HG02973 (cell line): ENCODE measurements around the gene CUL1.
A peak's percentile ranks its signal among the peaks of the same experiment; 100 is the strongest.

ENCODE experiments used
- ATAC-seq: cut with Tn5 transposase; IDR thresholded peaks from one replicate; pipeline ENCODE4 v1.9.1; 2021; ENCODE audit warnings: moderate library complexity; ENCODE audit not compliant: unreplicated experiment

The CUL1 gene

GRCh38 chr7:148698397-148699023, at the start of gene CUL1:
Gene CUL1, plus strand, starts transcription at chr7:148698903. Its CDS starts 31,220 bp downstream, at chr7:148730123.
- peak; percentile 61 for ATAC-seq

GRCh38 chr7:148650232-148650858, 48.4 kb upstream of the CUL1 start:
- no peak for ATAC-seq

GRCh38 chr7:148652773-148653172, 45.9 kb upstream of the CUL1 start:
- no peak for ATAC-seq

GRCh38 chr7:148657929-148658328, 40.8 kb upstream of the CUL1 start:
- ATAC-seq: no peak

- no peak for ATAC-seq
Measured at GRCh38 chr7:148661471-148661870, 37.2 kb upstream of the CUL1 start.

GRCh38 chr7:148662646-148663045, 36.1 kb upstream of the CUL1 start:
- ATAC-seq: no peak

GRCh38 chr7:148664324-148664723, 34.4 kb upstream of the CUL1 start:
- no peak for ATAC-seq

- ATAC-seq: no peak
Measured at GRCh38 chr7:148665221-148665620, 33.5 kb upstream of the CUL1 start.

- no peak for ATAC-seq
Measured at GRCh38 chr7:148669927-148670326, 28.8 kb upstream of the CUL1 start.

GRCh38 chr7:148670374-148670773, 28.3 kb upstream of the CUL1 start:
- no peak for ATAC-seq

- no peak for ATAC-seq
Measured at GRCh38 chr7:148670807-148671206, 27.9 kb upstream of the CUL1 start.

- ATAC-seq: no peak
Measured at GRCh38 chr7:148672041-148672440, 26.7 kb upstream of the CUL1 start.

GRCh38 chr7:148674689-148675088, 24.0 kb upstream of the CUL1 start:
- ATAC-seq: no peak

GRCh38 chr7:148676291-148676690, 22.4 kb upstream of the CUL1 start:
- no peak for ATAC-seq

- ATAC-seq: no peak
Measured at GRCh38 chr7:148681821-148682220, 16.9 kb upstream of the CUL1 start.

GRCh38 chr7:148684289-148684830, 14.3 kb upstream of the CUL1 start:
- ATAC-seq: no peak

- no peak for ATAC-seq
Measured at GRCh38 chr7:148686312-148686937, 12.3 kb upstream of the CUL1 start.

GRCh38 chr7:148687555-148687954, 11.1 kb upstream of the CUL1 start:
- no peak for ATAC-seq

- ATAC-seq: no peak
Measured at GRCh38 chr7:148688526-148688925, 10.2 kb upstream of the CUL1 start.

GRCh38 chr7:148693651-148694050, 5.1 kb upstream of the CUL1 start:
- no peak for ATAC-seq

GRCh38 chr7:148694631-148695030, 4.1 kb upstream of the CUL1 start:
- ATAC-seq: no peak

GRCh38 chr7:148695953-148696352, 2.8 kb upstream of the CUL1 start:
- ATAC-seq: no peak
